Keratinocyte (primary cell): ENCODE measurements around the gene DENND1A.

Experiments
- CTCF ChIP-seq, 3 experiments: IDR thresholded peaks in 1 of 3; conservative IDR thresholded peaks in 1 of 3; optimal IDR thresholded peaks in 1 of 3; 2 replicates in 2 of 3; 3 replicates in 1 of 3; pipeline versions ENCODE3 to v1.5.1; 2011; ENCODE audit warnings: low read length in 3 of 3, mild to moderate bottlenecking in 3 of 3, moderate library complexity in 2 of 3, control low read depth in 1 of 3, inconsistent platforms in 1 of 3; ENCODE audit not compliant: insufficient read depth in 2 of 3; ENCODE audit errors: extremely low read depth in 1 of 3
- EZH2 ChIP-seq: IDR thresholded peaks from one replicate; pipeline ENCODE4 v1.6.1; 2012; ENCODE audit warnings: inconsistent platforms, mild to moderate bottlenecking, low read length, moderate library complexity

- TF ChIP-seq CTCF (optimal IDR thresholded peaks at IDR 0.05 in 1 of 3, IDR thresholded peaks at IDR 0.05 in 1 of 3, conservative IDR thresholded peaks at IDR 0.05 in 1 of 3; ENCODE audit: extremely low read depth in 1 of 3, insufficient read depth in 2 of 3, low read length in 3 of 3) (no peak), EZH2 (no peak)
Observed at GRCh38 chr9:123649909-123650308, 280.0 kb downstream of the DENND1A start.
